MM.1S (cell line): ENCODE data around the gene WDR74.

ENCODE experiments used
- CTCF ChIP-seq: fragments of 300-600 bp; sonication (generic); IDR thresholded peaks from 2 replicates; pipeline ENCODE4 v1.5.1; 2016; ENCODE audit warnings: antibody characterized with exemption, low read length, mixed read lengths
- EZH2phosphoT487 ChIP-seq: fragments of 300-600 bp; sonication (generic); IDR thresholded peaks from 2 replicates; pipeline ENCODE4 v1.6.1; 2018; ENCODE audit warnings: antibody characterized with exemption, low read length

DNA sequence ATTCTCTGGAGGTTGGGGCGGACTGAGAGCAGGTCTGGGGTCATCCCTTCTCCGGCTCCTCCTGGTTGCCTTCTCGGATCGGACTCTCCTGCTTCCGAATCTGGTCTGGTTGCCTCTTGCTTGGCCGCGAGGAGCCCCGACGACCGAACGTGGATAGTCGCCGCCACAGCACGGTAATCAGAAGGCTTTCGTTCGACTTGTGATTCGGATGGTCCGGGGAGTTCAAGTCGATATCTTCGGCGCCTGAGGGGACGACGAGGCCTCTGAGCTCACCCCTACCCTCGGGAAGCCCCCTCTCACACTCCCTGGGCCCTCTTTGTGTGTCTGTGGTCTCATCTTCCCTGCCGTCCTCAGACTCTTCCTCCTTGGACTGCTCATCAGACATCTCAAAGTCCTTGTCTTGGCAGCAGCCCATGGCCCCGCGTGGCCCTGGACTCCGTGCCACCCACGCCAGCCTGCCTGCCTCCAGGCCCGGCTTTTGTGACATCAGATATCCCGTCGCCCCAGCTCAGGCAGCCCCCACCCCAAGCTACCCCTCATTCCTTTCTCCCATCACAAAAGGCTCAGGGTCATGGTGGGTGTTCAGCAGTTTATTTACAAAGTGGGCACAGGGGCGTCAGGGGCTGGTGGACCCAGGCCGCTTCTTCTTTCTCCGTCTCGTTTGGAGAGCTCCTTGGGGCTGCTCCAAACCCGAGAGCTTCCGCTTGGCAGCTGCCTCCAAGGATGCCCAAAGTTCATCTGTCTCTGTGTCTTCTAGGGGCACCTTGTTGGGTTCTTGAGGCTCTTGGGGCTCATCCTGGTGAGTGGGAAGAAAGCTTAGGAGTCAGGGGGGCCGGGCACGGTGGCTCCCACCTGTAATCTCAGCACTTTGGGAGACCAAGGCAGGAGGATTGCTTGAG is 6.8 kb downstream of the WDR74 start, which contains the start of gene TEX54:
- TF ChIP-seq EZH2phosphoT487 (no peak), CTCF (no peak)
